Measurements from ENCODE around the gene FKBP14.
"Not testable (repeated sequence)": the region's sequence is repeated elsewhere in the genome, so short reads cannot be mapped to it uniquely, and the experiment has no call there.

Gene FKBP14

GRCh38 chr7:29968683-29969395 lies 57.7 kb downstream of the FKBP14 start:
- H3K4me3 ChIP-seq (ENCODE audit: low read depth, low read length) = no peak overlapping the region
- TF ChIP-seq, protein P1, sequence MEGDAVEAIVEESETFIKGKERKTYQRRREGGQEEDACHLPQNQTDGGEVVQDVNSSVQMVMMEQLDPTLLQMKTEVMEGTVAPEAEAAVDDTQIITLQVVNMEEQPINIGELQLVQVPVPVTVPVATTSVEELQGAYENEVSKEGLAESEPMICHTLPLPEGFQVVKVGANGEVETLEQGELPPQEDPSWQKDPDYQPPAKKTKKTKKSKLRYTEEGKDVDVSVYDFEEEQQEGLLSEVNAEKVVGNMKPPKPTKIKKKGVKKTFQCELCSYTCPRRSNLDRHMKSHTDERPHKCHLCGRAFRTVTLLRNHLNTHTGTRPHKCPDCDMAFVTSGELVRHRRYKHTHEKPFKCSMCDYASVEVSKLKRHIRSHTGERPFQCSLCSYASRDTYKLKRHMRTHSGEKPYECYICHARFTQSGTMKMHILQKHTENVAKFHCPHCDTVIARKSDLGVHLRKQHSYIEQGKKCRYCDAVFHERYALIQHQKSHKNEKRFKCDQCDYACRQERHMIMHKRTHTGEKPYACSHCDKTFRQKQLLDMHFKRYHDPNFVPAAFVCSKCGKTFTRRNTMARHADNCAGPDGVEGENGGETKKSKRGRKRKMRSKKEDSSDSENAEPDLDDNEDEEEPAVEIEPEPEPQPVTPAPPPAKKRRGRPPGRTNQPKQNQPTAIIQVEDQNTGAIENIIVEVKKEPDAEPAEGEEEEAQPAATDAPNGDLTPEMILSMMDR (conservative IDR thresholded peaks at IDR 0.05; ENCODE audit: low read depth, low read length) = no peak
- DNase-seq (ENCODE audit: low read depth) = peak; percentile 92

DNA sequence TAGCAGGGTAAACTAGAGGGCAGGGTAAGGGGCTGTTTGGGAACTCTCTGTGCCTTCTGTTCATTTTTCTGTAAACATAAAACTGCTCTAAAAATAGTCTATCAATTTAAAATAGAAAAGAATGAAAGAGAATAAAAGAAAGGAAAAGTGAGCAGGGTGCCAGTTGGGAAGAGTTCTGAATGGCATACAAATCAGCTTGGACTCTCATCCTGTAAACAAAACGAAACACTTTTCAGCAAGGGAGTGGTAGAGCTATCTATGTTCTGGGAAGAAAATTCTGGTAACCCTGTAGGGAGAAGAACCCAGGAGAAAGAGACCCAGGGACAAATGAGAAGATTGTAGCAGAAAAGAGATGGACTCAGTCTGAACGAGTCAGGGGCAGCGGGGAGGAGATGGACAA lies 61.5 kb downstream of the FKBP14 start:
- no peak for DNase-seq (ENCODE audit: low read depth)
- H3K4me3 ChIP-seq (ENCODE audit: low read depth, low read length) = no peak overlapping the region
- TF ChIP-seq, protein P1 (conservative IDR thresholded peaks at IDR 0.05; ENCODE audit: low read depth, low read length) = no peak

- TF ChIP-seq, protein P1 (conservative IDR thresholded peaks at IDR 0.05; ENCODE audit: low read depth, low read length) = no peak
These were observed 64.5 kb downstream of the FKBP14 start for GRCh38 chr7:29962035-29962434.

DNA sequence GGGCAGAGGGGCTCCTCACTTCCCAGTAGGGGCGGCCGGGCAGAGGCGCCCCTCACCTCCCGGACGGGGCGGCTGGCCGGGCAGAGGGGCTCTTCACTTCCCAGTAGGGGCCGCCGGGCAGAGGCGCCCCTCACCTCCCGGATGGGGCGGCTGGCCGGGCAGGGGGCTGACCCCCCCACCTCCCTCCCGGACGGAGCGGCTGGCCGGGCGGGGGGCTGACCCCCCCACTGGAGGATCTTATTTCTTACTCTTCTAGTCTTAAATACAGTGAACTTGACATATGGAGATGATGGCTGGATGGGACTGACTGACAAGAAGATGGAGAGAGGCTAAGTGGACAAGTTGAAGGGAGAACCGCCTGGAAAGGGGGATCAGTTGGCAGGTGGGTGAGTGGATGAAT lies 64.9 kb downstream of the FKBP14 start:
- H3K4me3 ChIP-seq (ENCODE audit: low read depth, low read length); DNase-seq (ENCODE audit: low read depth): not testable (repeated sequence)

More at GRCh38 chr7:29962035-29962434, 64.5 kb downstream of the FKBP14 start:
- H3K4me3 ChIP-seq (ENCODE audit: low read depth, low read length) = no peak overlapping the region
- no peak for DNase-seq (ENCODE audit: low read depth)

All from choroid plexus epithelial cell (primary cell).